GM12865 (cell line): ENCODE measurements around the gene FHIT.

ENCODE experiments used
- DNase-seq: peaks from one replicate; pipeline ENCODE4 v3.0.0; 2010; ENCODE audit warnings: low read depth
- H3K4me3 ChIP-seq: 2 replicates; pipeline ENCODE4 v1.5.1; 2011; ENCODE audit warnings: mild to moderate bottlenecking, low read depth, low read length, control low read depth
- CTCF ChIP-seq: IDR thresholded peaks from 2 replicates; pipeline ENCODE4 v1.5.1; 2011; ENCODE audit warnings: low read length, control low read depth, low read depth, inconsistent platforms; ENCODE audit not compliant: insufficient read depth; ENCODE audit errors: missing control alignments

FHIT gene

GRCh38 chr3:60854791-60855190, 396.5 kb downstream of the FHIT start:
- no peak overlapping the region for H3K4me3 ChIP-seq
- DNase-seq, result no peak
- no peak for TF ChIP-seq CTCF

- TF ChIP-seq CTCF, result no peak
- DNase-seq, result no peak
- no peak overlapping the region for H3K4me3 ChIP-seq
Measured at GRCh38 chr3:60847791-60848190, 403.5 kb downstream of the FHIT start.

GRCh38 chr3:60844256-60844655, 407.0 kb downstream of the FHIT start:
- no peak for TF ChIP-seq CTCF
- DNase-seq, result no peak
- no peak overlapping the region for H3K4me3 ChIP-seq

GRCh38 chr3:60841355-60841754, 409.9 kb downstream of the FHIT start:
- no peak for TF ChIP-seq CTCF
- no peak overlapping the region for H3K4me3 ChIP-seq
- DNase-seq, result no peak

GRCh38 chr3:60839246-60839645, 412.0 kb downstream of the FHIT start:
- no peak for TF ChIP-seq CTCF
- no peak for DNase-seq
- no peak overlapping the region for H3K4me3 ChIP-seq

GRCh38 chr3:60835796-60836195, 415.5 kb downstream of the FHIT start:
- no peak for DNase-seq
- TF ChIP-seq CTCF, result no peak
- no peak overlapping the region for H3K4me3 ChIP-seq

GRCh38 chr3:60829058-60829457, 422.2 kb downstream of the FHIT start:
- no peak for TF ChIP-seq CTCF
- no peak overlapping the region for H3K4me3 ChIP-seq
- DNase-seq, result no peak
